ENCODE data around the gene COL9A3.

DNA sequence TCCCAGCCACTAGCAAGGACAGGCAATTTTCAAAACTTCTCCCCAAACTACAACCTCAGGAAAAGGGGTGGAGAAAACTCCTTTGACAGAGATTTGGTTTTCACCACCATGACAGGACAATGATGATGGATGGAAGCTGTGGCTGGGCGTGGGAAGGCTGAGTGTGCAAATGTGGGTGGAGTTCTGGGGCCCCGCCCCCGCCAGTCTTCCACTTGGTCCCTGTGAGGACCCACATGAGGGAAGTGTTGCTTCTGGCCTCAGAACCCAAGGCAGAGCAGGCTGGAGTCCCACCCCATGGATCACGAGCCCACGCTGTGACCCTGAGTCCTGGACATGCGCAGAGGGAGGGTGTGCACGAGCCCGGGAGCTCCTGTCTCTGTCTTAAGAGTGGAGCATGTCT lies 42.1 kb upstream of the COL9A3 start:
- TF ChIP-seq, protein P1, sequence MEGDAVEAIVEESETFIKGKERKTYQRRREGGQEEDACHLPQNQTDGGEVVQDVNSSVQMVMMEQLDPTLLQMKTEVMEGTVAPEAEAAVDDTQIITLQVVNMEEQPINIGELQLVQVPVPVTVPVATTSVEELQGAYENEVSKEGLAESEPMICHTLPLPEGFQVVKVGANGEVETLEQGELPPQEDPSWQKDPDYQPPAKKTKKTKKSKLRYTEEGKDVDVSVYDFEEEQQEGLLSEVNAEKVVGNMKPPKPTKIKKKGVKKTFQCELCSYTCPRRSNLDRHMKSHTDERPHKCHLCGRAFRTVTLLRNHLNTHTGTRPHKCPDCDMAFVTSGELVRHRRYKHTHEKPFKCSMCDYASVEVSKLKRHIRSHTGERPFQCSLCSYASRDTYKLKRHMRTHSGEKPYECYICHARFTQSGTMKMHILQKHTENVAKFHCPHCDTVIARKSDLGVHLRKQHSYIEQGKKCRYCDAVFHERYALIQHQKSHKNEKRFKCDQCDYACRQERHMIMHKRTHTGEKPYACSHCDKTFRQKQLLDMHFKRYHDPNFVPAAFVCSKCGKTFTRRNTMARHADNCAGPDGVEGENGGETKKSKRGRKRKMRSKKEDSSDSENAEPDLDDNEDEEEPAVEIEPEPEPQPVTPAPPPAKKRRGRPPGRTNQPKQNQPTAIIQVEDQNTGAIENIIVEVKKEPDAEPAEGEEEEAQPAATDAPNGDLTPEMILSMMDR (IDR thresholded peaks at IDR 0.05), result no peak
- no peak for TF ChIP-seq POLR2A (IDR thresholded peaks at IDR 0.05)
